ENCODE measurements around the gene LRCH1.
A peak's percentile ranks its signal among the peaks of the same experiment; 100 is the strongest.

The LRCH1 gene

GRCh38 chr13:46618694-46619254 is 65.8 kb downstream of the LRCH1 start:
- Histone ChIP-seq H3K9me3 (ENCODE audit: control insufficient read depth, low read length) (no peaks in the 10 kb centered on the region), H3K27me3 (replicated peaks; ENCODE audit: control insufficient read depth, insufficient read depth, low read length) (no peaks in the 10 kb centered on the region), H3K4me3 (ENCODE audit: low read length) (no peak overlapping the region), H3K36me3 (ENCODE audit: control insufficient read depth, insufficient read depth, low read length, severe bottlenecking) (no peaks in the 10 kb centered on the region), H3K9ac (ENCODE audit: low read length) (no peak overlapping the region), H3K4me1 (ENCODE audit: control insufficient read depth, insufficient read depth, low read length) (peaks cover 58% of the 10 kb centered on the region)
- DNase-seq (ENCODE audit: low read depth) = no peak

GRCh38 chr13:46620029-46620428 is 67.1 kb downstream of the LRCH1 start:
- Histone ChIP-seq H3K27me3 (replicated peaks; ENCODE audit: control insufficient read depth, insufficient read depth, low read length) (no peaks in the 10 kb centered on the region), H3K9me3 (ENCODE audit: control insufficient read depth, low read length) (no peaks in the 10 kb centered on the region), H3K4me1 (ENCODE audit: control insufficient read depth, insufficient read depth, low read length) (peaks cover 51% of the 10 kb centered on the region), H3K36me3 (ENCODE audit: control insufficient read depth, insufficient read depth, low read length, severe bottlenecking) (no peaks in the 10 kb centered on the region), H3K9ac (ENCODE audit: low read length) (no peak overlapping the region), H3K4me3 (ENCODE audit: low read length) (no peak overlapping the region)
- no peak for DNase-seq (ENCODE audit: low read depth)

DNA sequence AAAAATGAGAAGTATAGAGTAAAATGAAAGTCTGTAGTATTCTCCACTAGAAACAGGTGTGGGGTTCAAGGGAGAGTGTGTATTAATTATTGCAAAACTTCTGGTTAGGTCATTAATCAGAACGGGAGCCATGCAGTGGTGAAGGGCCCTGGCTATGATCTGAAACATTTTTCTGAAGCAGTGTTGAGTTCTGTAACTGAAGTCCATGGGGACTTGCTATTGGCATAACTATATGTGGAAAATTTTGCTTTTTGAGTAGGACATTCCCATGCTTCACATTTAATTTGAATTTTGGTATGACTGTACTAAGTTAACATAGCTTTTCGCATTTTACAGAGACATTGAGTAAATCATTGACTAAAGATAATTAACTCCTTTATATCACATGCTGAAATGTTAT is 67.5 kb downstream of the LRCH1 start:
- no peak for DNase-seq (ENCODE audit: low read depth)
- H3K36me3 ChIP-seq (ENCODE audit: control insufficient read depth, insufficient read depth, low read length, severe bottlenecking) = no peaks in the 10 kb centered on the region
- H3K9me3 ChIP-seq (ENCODE audit: control insufficient read depth, low read length) = no peaks in the 10 kb centered on the region
- H3K9ac ChIP-seq (ENCODE audit: low read length) = no peak overlapping the region
- H3K4me1 ChIP-seq (ENCODE audit: control insufficient read depth, insufficient read depth, low read length) = peaks cover 49% of the 10 kb centered on the region
- no peaks in the 10 kb centered on the region for H3K27me3 ChIP-seq (replicated peaks; ENCODE audit: control insufficient read depth, insufficient read depth, low read length)
- H3K4me3 ChIP-seq (ENCODE audit: low read length) = no peak overlapping the region

- no peak for DNase-seq (ENCODE audit: low read depth)
- H3K9me3 ChIP-seq (ENCODE audit: control insufficient read depth, low read length) = no peaks in the 10 kb centered on the region
- H3K9ac ChIP-seq (ENCODE audit: low read length) = no peak overlapping the region
- no peak overlapping the region for H3K4me3 ChIP-seq (ENCODE audit: low read length)
- peaks cover 42% of the 10 kb centered on the region for H3K4me1 ChIP-seq (ENCODE audit: control insufficient read depth, insufficient read depth, low read length)
- no peaks in the 10 kb centered on the region for H3K36me3 ChIP-seq (ENCODE audit: control insufficient read depth, insufficient read depth, low read length, severe bottlenecking)
- no peaks in the 10 kb centered on the region for H3K27me3 ChIP-seq (replicated peaks; ENCODE audit: control insufficient read depth, insufficient read depth, low read length)
These were observed 68.2 kb downstream of the LRCH1 start for GRCh38 chr13:46621133-46621532.

DNA sequence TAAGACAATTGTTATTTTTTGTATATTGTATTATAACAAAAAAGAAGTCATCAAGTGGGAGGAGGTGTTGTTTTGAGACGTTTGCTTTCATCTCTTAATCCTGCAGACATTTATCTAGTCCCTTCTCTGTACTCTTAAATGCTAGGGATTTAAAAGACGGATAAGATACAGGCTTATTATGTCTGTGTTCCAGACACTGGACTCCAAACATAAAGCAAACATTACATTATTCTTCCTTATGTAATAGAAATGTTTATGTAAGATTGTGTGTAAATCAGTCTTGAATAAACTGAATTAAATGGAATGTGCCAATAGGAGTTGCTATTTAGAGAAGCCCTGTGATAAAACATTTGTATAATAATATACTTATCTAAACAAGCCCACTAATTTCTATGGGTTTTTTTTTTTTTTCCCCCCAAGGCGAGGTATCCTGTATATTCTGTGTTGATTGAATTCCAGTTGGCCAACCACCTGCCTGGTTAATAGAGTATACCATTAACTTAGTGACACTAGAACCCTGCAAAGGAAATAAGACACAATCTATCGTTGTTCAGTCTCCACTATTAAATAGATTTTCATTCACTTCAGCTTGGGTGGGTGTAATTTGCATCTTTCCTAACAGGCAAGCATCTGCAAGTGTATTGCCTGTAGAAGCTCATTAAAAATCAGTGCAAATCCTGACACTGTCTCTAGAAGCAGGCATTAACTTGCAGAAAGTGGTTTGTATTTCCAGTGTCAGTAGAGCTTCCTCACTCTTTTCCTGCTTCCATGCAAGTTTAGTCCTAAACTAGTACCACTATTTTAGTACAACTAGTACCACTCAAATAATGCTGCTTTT is 69.0 kb downstream of the LRCH1 start:
- Histone ChIP-seq H3K36me3 (ENCODE audit: control insufficient read depth, insufficient read depth, low read length, severe bottlenecking) (no peaks in the 10 kb centered on the region), H3K9me3 (ENCODE audit: control insufficient read depth, low read length) (no peaks in the 10 kb centered on the region), H3K27me3 (replicated peaks; ENCODE audit: control insufficient read depth, insufficient read depth, low read length) (no peaks in the 10 kb centered on the region), H3K9ac (ENCODE audit: low read length) (peak overlapping the region; percentile 61), H3K4me1 (ENCODE audit: control insufficient read depth, insufficient read depth, low read length) (peaks cover 36% of the 10 kb centered on the region), H3K4me3 (ENCODE audit: low read length) (peak overlapping the region; percentile 71)
- DNase-seq (ENCODE audit: low read depth) = no peak

- no peaks in the 10 kb centered on the region for H3K9me3 ChIP-seq (ENCODE audit: control insufficient read depth, low read length)
- H3K4me1 ChIP-seq (ENCODE audit: control insufficient read depth, insufficient read depth, low read length) = peaks cover 28% of the 10 kb centered on the region
- peak overlapping the region; percentile 71 for H3K4me3 ChIP-seq (ENCODE audit: low read length)
- peak; percentile 86 for DNase-seq (ENCODE audit: low read depth)
- no peaks in the 10 kb centered on the region for H3K27me3 ChIP-seq (replicated peaks; ENCODE audit: control insufficient read depth, insufficient read depth, low read length)
- H3K36me3 ChIP-seq (ENCODE audit: control insufficient read depth, insufficient read depth, low read length, severe bottlenecking) = no peaks in the 10 kb centered on the region
- H3K9ac ChIP-seq (ENCODE audit: low read length) = peak overlapping the region; percentile 61
These were observed 69.8 kb downstream of the LRCH1 start for GRCh38 chr13:46622630-46623256.

DNA sequence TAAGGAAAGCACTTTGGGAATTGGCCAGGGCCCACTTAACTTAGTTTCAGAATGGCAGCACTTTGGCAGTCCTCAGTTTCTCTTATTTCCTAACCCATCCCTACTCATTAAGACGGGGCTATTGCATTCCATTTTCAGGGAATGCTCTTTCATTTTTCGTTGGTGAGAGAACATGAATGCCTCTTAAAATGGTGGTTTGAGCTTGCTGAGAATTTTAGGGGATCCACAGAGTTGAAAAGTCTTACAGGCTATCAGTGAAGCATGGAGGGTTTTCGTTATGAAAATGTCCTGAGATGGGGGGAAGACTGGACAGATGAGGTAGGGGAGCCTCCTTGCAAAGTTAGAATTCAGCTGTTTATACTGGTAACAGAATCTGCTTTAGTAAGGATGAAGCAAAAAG is 71.4 kb downstream of the LRCH1 start:
- Histone ChIP-seq H3K36me3 (ENCODE audit: control insufficient read depth, insufficient read depth, low read length, severe bottlenecking) (no peaks in the 10 kb centered on the region), H3K4me3 (ENCODE audit: low read length) (no peak overlapping the region), H3K27me3 (replicated peaks; ENCODE audit: control insufficient read depth, insufficient read depth, low read length) (no peaks in the 10 kb centered on the region), H3K9me3 (ENCODE audit: control insufficient read depth, low read length) (no peaks in the 10 kb centered on the region), H3K4me1 (ENCODE audit: control insufficient read depth, insufficient read depth, low read length) (peaks cover 26% of the 10 kb centered on the region), H3K9ac (ENCODE audit: low read length) (no peak overlapping the region)
- no peak for DNase-seq (ENCODE audit: low read depth)

DNA sequence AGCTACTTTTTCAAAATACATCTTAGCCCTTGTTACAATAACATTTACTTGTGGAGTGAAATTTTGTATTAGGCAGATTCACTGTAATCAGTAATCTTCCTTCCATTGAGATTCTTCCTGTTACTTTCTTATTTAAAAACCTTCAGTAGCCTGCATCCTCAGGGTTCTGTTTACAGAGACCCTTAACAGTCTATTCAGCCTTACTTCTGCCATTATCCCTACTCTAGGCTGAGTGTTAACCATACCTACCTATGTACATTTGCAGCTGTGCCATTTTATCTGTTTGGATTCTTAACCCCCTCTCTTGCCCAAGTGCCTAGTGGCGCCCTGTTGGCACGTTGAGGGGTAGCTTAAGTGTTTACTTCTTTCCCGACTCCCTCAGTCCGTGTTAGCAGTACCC is 71.9 kb downstream of the LRCH1 start:
- no peaks in the 10 kb centered on the region for H3K36me3 ChIP-seq (ENCODE audit: control insufficient read depth, insufficient read depth, low read length, severe bottlenecking)
- H3K27me3 ChIP-seq (replicated peaks; ENCODE audit: control insufficient read depth, insufficient read depth, low read length) = no peaks in the 10 kb centered on the region
- H3K4me3 ChIP-seq (ENCODE audit: low read length) = no peak overlapping the region
- no peak for DNase-seq (ENCODE audit: low read depth)
- H3K9me3 ChIP-seq (ENCODE audit: control insufficient read depth, low read length) = no peaks in the 10 kb centered on the region
- H3K9ac ChIP-seq (ENCODE audit: low read length) = no peak overlapping the region
- peaks cover 26% of the 10 kb centered on the region for H3K4me1 ChIP-seq (ENCODE audit: control insufficient read depth, insufficient read depth, low read length)

GRCh38 chr13:46627462-46627861 is 74.5 kb downstream of the LRCH1 start:
- peaks cover 10% of the 10 kb centered on the region for H3K4me1 ChIP-seq (ENCODE audit: control insufficient read depth, insufficient read depth, low read length)
- no peaks in the 10 kb centered on the region for H3K36me3 ChIP-seq (ENCODE audit: control insufficient read depth, insufficient read depth, low read length, severe bottlenecking)
- no peak for DNase-seq (ENCODE audit: low read depth)
- no peak overlapping the region for H3K9ac ChIP-seq (ENCODE audit: low read length)
- H3K27me3 ChIP-seq (replicated peaks; ENCODE audit: control insufficient read depth, insufficient read depth, low read length) = no peaks in the 10 kb centered on the region
- no peak overlapping the region for H3K4me3 ChIP-seq (ENCODE audit: low read length)
- no peaks in the 10 kb centered on the region for H3K9me3 ChIP-seq (ENCODE audit: control insufficient read depth, low read length)

GRCh38 chr13:46628622-46629365 is 75.8 kb downstream of the LRCH1 start:
- Histone ChIP-seq H3K27me3 (replicated peaks; ENCODE audit: control insufficient read depth, insufficient read depth, low read length) (no peaks in the 10 kb centered on the region), H3K9me3 (ENCODE audit: control insufficient read depth, low read length) (no peaks in the 10 kb centered on the region), H3K4me3 (ENCODE audit: low read length) (no peak overlapping the region), H3K9ac (ENCODE audit: low read length) (no peak overlapping the region), H3K36me3 (ENCODE audit: control insufficient read depth, insufficient read depth, low read length, severe bottlenecking) (no peaks in the 10 kb centered on the region), H3K4me1 (ENCODE audit: control insufficient read depth, insufficient read depth, low read length) (peaks cover 10% of the 10 kb centered on the region)
- DNase-seq (ENCODE audit: low read depth) = no peak

DNA sequence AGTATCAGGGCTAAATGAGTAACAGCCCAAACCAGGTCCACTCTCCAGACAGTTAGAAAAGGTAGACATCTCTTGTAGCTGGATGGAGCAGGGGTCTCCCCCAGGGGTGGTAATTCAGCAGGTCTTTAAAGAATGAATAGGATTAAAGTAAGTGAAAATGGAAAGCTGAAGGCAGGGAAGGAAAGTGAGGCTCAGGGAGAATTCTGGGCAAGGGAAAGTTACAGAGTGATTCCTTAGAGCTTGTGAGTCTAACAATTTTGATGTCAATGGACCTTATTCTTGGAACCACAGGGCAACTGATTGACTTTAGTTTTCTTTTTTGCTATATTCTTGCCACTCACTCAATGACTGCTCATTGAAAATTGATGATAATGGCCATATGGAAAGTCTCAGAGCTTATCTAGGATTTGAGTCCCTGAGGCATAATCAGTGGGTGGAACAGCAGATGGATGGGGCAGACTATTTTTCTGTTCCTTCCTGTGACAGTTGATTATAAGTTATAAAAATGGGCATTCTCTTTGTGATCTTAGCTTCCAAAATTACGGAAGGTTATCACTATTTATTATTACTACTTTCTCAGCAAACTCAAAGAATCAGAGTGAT is 76.9 kb downstream of the LRCH1 start:
- no peaks in the 10 kb centered on the region for H3K27me3 ChIP-seq (replicated peaks; ENCODE audit: control insufficient read depth, insufficient read depth, low read length)

More for the DNA sequence above, 76.9 kb downstream of the LRCH1 start:
- no peak overlapping the region for H3K4me3 ChIP-seq (ENCODE audit: low read length)
- no peak for DNase-seq (ENCODE audit: low read depth)
- no peaks in the 10 kb centered on the region for H3K9me3 ChIP-seq (ENCODE audit: control insufficient read depth, low read length)
- H3K36me3 ChIP-seq (ENCODE audit: control insufficient read depth, insufficient read depth, low read length, severe bottlenecking) = no peaks in the 10 kb centered on the region
- H3K9ac ChIP-seq (ENCODE audit: low read length) = no peak overlapping the region
- peaks cover 10% of the 10 kb centered on the region for H3K4me1 ChIP-seq (ENCODE audit: control insufficient read depth, insufficient read depth, low read length)
